ENCODE data around the gene PLEKHG4. TPM values are rescaled to one million over a fixed set of nuclear protein-coding genes. Genes with fewer than 3 reads are reported as not detected.

PLEKHG4 gene
- total RNA-seq, 1 experiment from 2014 or later, result 13.9 TPM

GRCh38 chr16:67248073-67248400, 31.3 kb upstream of the PLEKHG4 start:
- H3K56ac ChIP-seq (ENCODE audit: insufficient read length, low read depth, low read length), result no peak overlapping the region
- H2AFZ ChIP-seq (ENCODE audit: low read length), result no peak overlapping the region
- TF ChIP-seq CTCF (conservative IDR thresholded peaks at IDR 0.05), result no peak
- H3K14ac ChIP-seq (ENCODE audit: insufficient read depth, low read length), result no peak overlapping the region
- H3K4me1 ChIP-seq (ENCODE audit: insufficient read depth, low read length), result peaks cover 4% of the 10 kb centered on the region; the same call in 1 of the 2 replicates
- no peaks in the 10 kb centered on the region for H3K9me3 ChIP-seq (ENCODE audit: control insufficient read depth, low read depth, low read length)
- no peak overlapping the region for H3K4ac ChIP-seq (ENCODE audit: low read depth, low read length)
- no peak overlapping the region for H2BK15ac ChIP-seq (ENCODE audit: low read depth, low read length)
- Mint-ChIP-seq H3K36me3 (ENCODE audit: insufficient read depth in 1 of 3, low read depth in 3 of 3) (peaks cover 0 to 2% (median 0%) of the 10 kb centered on the region in 3 experiments; a peak in 1 of 7 replicates), H3K27me3 (ENCODE audit: low read depth) (peaks cover 24% of the 10 kb centered on the region), H3K9me3 (no peaks in the 10 kb centered on the region), H3K27ac (no peak overlapping the region), H3K4me3 (peak overlapping the region; percentile 86 to 94), H3K4me1 (peaks cover 32 to 39% of the 10 kb centered on the region in 2 experiments)
- no peak overlapping the region for H3K9ac ChIP-seq (ENCODE audit: extremely low read depth, insufficient read length, low read length)
- no peaks in the 10 kb centered on the region for H4K20me1 ChIP-seq (ENCODE audit: control insufficient read depth, insufficient read depth, insufficient read length)
- no peak overlapping the region for H2BK12ac ChIP-seq (ENCODE audit: insufficient read length, low read depth, low read length)
- H3K4me2 ChIP-seq (ENCODE audit: insufficient read depth, insufficient read length, low read length), result peak overlapping the region; percentile 65
- no peak overlapping the region for H2BK5ac ChIP-seq (ENCODE audit: insufficient read length, low read length)
- H4K8ac ChIP-seq (replicated peaks; ENCODE audit: insufficient read length, low read depth, low read length), result no peak overlapping the region
- DNase-seq, result no peak
- H2BK120ac ChIP-seq (ENCODE audit: low read depth, low read length, poor library complexity, severe bottlenecking), result no peak overlapping the region
- H3T11ph ChIP-seq (ENCODE audit: low read length), result no peak overlapping the region
- no peaks in the 10 kb centered on the region; the same call in 1 of the 2 replicates for H3K79me2 ChIP-seq (ENCODE audit: insufficient read depth, low read length)
- no peak overlapping the region for H2BK20ac ChIP-seq (ENCODE audit: low read depth, low read length, poor library complexity, severe bottlenecking)
- no peaks in the 10 kb centered on the region; the same call in 1 of the 2 replicates for H3K27me3 ChIP-seq (ENCODE audit: insufficient read depth, low read length)
- no peak overlapping the region for H3K23ac ChIP-seq (ENCODE audit: insufficient read length, low read depth, low read length)
- no peaks in the 10 kb centered on the region for H3K79me1 ChIP-seq (ENCODE audit: insufficient read depth, low read depth, low read length, poor library complexity, severe bottlenecking)
- no CpG with 5 or more reads among the region's 7 CpGs for WGBS (ENCODE audit: extremely low coverage, insufficient read length, low lambda C conversion rate)
- no peak overlapping the region for H4K91ac ChIP-seq (ENCODE audit: insufficient read length, low read depth, low read length)
- peaks cover 31% of the 10 kb centered on the region for H3K23me2 ChIP-seq (ENCODE audit: insufficient read length, low read depth, low read length, poor library complexity, severe bottlenecking)
- H2AK5ac ChIP-seq (ENCODE audit: insufficient read length, low read length), result no peak overlapping the region
- no peak overlapping the region for H3K27ac ChIP-seq (ENCODE audit: insufficient read length, low read depth, low read length)
- H4K5ac ChIP-seq (ENCODE audit: insufficient read length, low read depth, low read length), result no peak overlapping the region
- H3K18ac ChIP-seq (ENCODE audit: insufficient read length, low read depth, low read length), result no peak overlapping the region

Data from H9 (cell line).